ENCODE measurements around the gene LSAMP. TPM values are rescaled to one million over a fixed set of nuclear protein-coding genes. Genes with fewer than 3 reads are reported as not detected.
A peak's percentile ranks its signal among the peaks of the same experiment; 100 is the strongest.

The LSAMP gene
- polyA plus RNA-seq, 1 of the 3 experiments (the other 2 are of a cell fraction), result 6.6 TPM

DNA sequence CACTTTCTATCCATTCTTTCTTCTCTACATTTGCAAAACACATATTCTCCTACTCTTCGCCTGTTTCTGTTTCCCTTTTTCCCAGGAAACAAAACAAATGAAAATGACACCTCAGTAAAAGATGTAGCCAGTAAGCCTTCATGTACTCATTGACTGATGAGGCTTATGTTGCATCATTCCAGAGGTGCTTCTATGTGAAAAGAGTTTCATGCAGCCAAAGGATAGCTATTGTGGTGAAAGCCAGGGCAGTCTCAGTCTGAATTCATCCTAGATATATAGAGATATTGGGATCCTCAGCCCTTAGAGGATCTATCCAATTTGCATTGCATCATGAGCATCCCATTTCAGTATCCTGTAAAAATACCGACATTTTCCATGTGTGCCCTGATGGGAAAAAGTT, 554.7 kb downstream of the LSAMP start:
- no peak overlapping the region for H3K4me3 ChIP-seq (ENCODE audit: low read depth in 2 of 2, low read length in 1 of 2)
- H3K4me1 ChIP-seq (ENCODE audit: control insufficient read depth in 1 of 2, insufficient read depth in 2 of 2, low read depth in 1 of 2, low read length in 1 of 2), result no peaks in the 10 kb centered on the region
- POLR2A ChIA-PET, result no interaction called here
- H3K9me2 ChIP-seq, result no peaks in the 10 kb centered on the region
- CTCF ChIA-PET, result no interaction called here
- no peak for DNase-seq
- H3K9ac ChIP-seq, result no peak overlapping the region
- no peak overlapping the region for H3K4me2 ChIP-seq
- H3F3A ChIP-seq (replicated peaks; ENCODE audit: insufficient read depth), result no peaks in the 10 kb centered on the region
- H2AFZ ChIP-seq (ENCODE audit: low read depth), result no peak overlapping the region
- no peaks in the 10 kb centered on the region for H3K27me3 ChIP-seq (ENCODE audit: insufficient read depth)
- WGBS (ENCODE audit: low lambda C conversion rate), result 56% methylated on average over 2 of the region's 2 CpGs
- no peaks in the 10 kb centered on the region for H3K9me3 ChIP-seq
- no peaks in the 10 kb centered on the region for H4K20me1 ChIP-seq (ENCODE audit: insufficient read depth)
- no peaks in the 10 kb centered on the region for H3K36me3 ChIP-seq (replicated peaks in 1 of 2; ENCODE audit: control insufficient read depth in 1 of 2, insufficient read depth in 2 of 2, low read length in 1 of 2)
- no peak overlapping the region for H3K27ac ChIP-seq (ENCODE audit: low read depth in 2 of 2, low read length in 1 of 2)
- TF ChIP-seq RFX5 (IDR thresholded peaks at IDR 0.05; ENCODE audit: low read length), result no peak
- TF ChIP-seq ZBTB33 (IDR thresholded peaks at IDR 0.05; ENCODE audit: borderline replicate concordance, low read depth), result no peak
- TF ChIP-seq GATA2 (CRISPR knock-in tag; IDR thresholded peaks at IDR 0.05), result no peak
- no peaks in the 10 kb centered on the region for H3K79me2 ChIP-seq (ENCODE audit: insufficient read depth)

DNA sequence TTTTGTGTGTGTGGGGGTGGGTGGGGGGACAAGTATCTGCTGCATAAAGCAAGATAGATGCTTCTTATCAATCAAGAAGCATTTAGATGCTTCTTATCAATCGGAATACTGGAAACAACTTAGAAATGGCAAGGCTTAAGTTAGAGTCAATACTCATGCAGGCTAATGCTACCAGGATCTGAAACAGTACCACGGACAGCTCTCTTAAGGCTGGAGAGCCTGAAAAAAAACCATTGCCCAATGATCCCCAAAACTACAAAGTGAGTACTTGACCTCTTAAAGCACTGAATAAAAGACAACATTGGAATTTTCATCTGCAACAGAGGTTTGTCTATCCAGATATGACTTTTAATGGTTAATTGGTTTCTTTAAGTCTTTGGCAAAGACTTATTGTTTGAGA, 559.7 kb downstream of the LSAMP start:
- H3F3A ChIP-seq (replicated peaks; ENCODE audit: insufficient read depth), result no peaks in the 10 kb centered on the region
- POLR2A ChIA-PET, result no interaction called here
- H3K9me2 ChIP-seq, result no peaks in the 10 kb centered on the region
- no peak overlapping the region for H3K4me3 ChIP-seq (ENCODE audit: low read depth in 2 of 2, low read length in 1 of 2)
- H4K20me1 ChIP-seq (ENCODE audit: insufficient read depth), result no peaks in the 10 kb centered on the region
- no peak overlapping the region for H2AFZ ChIP-seq (ENCODE audit: low read depth)
- H3K4me1 ChIP-seq (ENCODE audit: control insufficient read depth in 1 of 2, insufficient read depth in 2 of 2, low read depth in 1 of 2, low read length in 1 of 2), result no peaks in the 10 kb centered on the region
- DNase-seq, result no peak
- TF ChIP-seq PBX3 (IDR thresholded peaks at IDR 0.05) (no peak), REST (IDR thresholded peaks at IDR 0.05; ENCODE audit: low read depth, low read length) (peak; percentile 96)
- no peak overlapping the region for H3K4me2 ChIP-seq
- H3K79me2 ChIP-seq (ENCODE audit: insufficient read depth), result no peaks in the 10 kb centered on the region
- no peak overlapping the region for H3K9ac ChIP-seq
- WGBS (ENCODE audit: low lambda C conversion rate), result 56% methylated on average over 2 of the region's 2 CpGs
- H3K36me3 ChIP-seq (replicated peaks in 1 of 2; ENCODE audit: control insufficient read depth in 1 of 2, insufficient read depth in 2 of 2, low read length in 1 of 2), result no peaks in the 10 kb centered on the region
- H3K27me3 ChIP-seq (ENCODE audit: insufficient read depth), result no peaks in the 10 kb centered on the region
- CTCF ChIA-PET, result interaction anchor here (0.6 kb wide), 1 partner anchor 9 kb away, joined by 4 read pairs; no protein-coding TSS in a partner anchor
- H3K27ac ChIP-seq (ENCODE audit: low read depth in 2 of 2, low read length in 1 of 2), result no peak overlapping the region
- H3K9me3 ChIP-seq, result no peaks in the 10 kb centered on the region

Data from SK-N-SH (cell line).